GM12892 (cell line): ENCODE data around the gene COMP.
"Not testable (repeated sequence)": the region's sequence is repeated elsewhere in the genome, so short reads cannot be mapped to it uniquely, and the experiment has no call there.

Source experiments
- DNase-seq: peaks from one replicate; pipeline ENCODE4 v3.0.0; 2011; ENCODE audit not compliant: insufficient read length
- FAIRE-seq: peaks from 2 replicates; lab custom pipeline; 2011; peaks lifted over from hg19 to GRCh38; lab: Jason Lieb, UNC
- POLR2A ChIP-seq: IDR thresholded peaks from 2 replicates; pipeline ENCODE4 v1.6.1; 2011; ENCODE audit warnings: low read depth, low read length, control low read depth
- POLR2AphosphoS5 ChIP-seq: IDR thresholded peaks from 2 replicates; pipeline ENCODE4 v1.6.1; 2011; ENCODE audit warnings: low read depth, low read length, control low read depth
- TAF1 ChIP-seq: IDR thresholded peaks from 2 replicates; pipeline ENCODE4 v1.6.1; 2011; ENCODE audit warnings: low read depth, mild to moderate bottlenecking, control low read depth, low read length, borderline replicate concordance

The COMP gene

DNA sequence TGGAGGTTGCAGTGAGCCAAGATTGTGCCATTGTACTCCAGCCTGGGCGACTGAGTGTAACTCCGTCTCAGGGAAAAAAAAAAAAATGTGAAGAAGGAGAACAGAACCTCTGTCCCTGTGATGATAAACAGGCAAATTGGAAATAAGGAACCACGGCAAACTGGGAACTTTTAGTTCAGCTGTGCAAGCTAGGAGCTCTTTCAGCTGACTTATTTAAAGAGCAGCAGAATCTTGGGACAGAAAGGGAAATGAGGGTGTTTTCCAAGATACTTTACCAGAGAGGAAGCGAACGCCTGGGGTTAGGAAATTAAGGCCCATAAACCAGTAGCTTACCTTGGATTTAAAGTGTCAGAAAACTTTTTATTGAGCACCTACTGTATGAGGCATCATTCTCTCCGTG lies 37.7 kb upstream of the COMP start:
- no peak for TF ChIP-seq TAF1
- no peak for TF ChIP-seq POLR2A
- TF ChIP-seq POLR2AphosphoS5 = no peak
- no peak for DNase-seq
- no peak for FAIRE-seq

- FAIRE-seq (no peak), DNase-seq (no peak)
- TF ChIP-seq POLR2AphosphoS5 (no peak), POLR2A (no peak), TAF1 (no peak)
These were observed 26.5 kb upstream of the COMP start for GRCh38 chr19:18817574-18817973.

DNA sequence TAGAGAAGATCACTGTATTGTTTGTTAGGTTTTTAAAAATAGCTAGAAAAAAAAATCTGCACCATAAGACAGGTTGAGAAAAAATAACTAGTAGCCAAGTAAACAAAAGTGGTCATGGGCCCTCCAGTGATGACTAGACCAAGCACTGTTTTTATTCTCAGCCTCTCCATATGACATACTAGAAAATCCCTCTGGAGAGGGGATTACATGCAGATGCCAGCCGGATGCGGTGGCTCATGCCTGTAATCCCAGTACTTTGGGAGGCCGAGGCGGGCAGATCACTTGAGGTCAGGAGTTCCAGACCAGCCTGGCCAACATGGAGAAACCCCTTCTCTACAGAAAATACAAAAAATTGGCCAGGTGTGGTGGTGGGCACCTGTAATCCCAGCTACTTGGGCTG lies 25.5 kb upstream of the COMP start:
- not testable (repeated sequence) for DNase-seq, FAIRE-seq

- no peak for FAIRE-seq
- TF ChIP-seq POLR2A = no peak
- TF ChIP-seq TAF1 = no peak
- TF ChIP-seq POLR2AphosphoS5 = no peak
- DNase-seq = no peak
These were observed 24.6 kb upstream of the COMP start for GRCh38 chr19:18815673-18816072.

GRCh38 chr19:18814063-18814462 lies 23.0 kb upstream of the COMP start:
- no peak for FAIRE-seq
- no peak for DNase-seq
- TF ChIP-seq TAF1 = no peak
- no peak for TF ChIP-seq POLR2AphosphoS5
- TF ChIP-seq POLR2A = no peak

- not testable (repeated sequence) for DNase-seq, FAIRE-seq
These were observed 20.5 kb upstream of the COMP start for GRCh38 chr19:18811638-18812037.

- FAIRE-seq = no peak
- no peak for DNase-seq
- TF ChIP-seq POLR2A (no peak), TAF1 (no peak), POLR2AphosphoS5 (no peak)
These were observed 18.2 kb upstream of the COMP start for GRCh38 chr19:18809149-18809868.

- FAIRE-seq (no peak), DNase-seq (no peak)
- TF ChIP-seq POLR2A = no peak
- TF ChIP-seq TAF1 = no peak
- no peak for TF ChIP-seq POLR2AphosphoS5
These were observed 16.8 kb upstream of the COMP start for GRCh38 chr19:18807861-18808331.

DNA sequence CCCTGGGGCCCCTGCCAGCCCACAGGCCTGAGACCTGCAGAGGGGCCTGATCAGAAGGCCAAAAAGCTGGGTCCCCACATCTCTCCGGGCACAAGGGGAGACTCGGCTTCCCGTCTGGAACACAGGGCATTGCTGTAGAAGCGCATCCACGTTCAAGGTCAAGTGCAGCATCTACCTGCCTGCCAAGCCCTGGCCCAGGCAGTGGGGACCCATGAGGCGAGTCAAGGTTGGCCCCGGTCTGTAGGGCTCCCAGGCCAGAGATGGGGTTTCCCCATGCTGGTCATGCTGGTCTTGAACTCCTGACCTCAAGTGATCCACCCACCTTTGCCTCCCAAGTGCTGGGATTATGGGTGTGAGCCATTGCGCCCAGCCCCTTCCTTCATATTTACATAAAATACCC lies 13.5 kb upstream of the COMP start:
- no peak for DNase-seq
- TF ChIP-seq TAF1 (no peak), POLR2A (no peak), POLR2AphosphoS5 (no peak)
- FAIRE-seq = no peak

GRCh38 chr19:18804139-18804601 lies 13.1 kb upstream of the COMP start:
- no peak for FAIRE-seq
- no peak for DNase-seq
- no peak for TF ChIP-seq POLR2A
- no peak for TF ChIP-seq TAF1
- TF ChIP-seq POLR2AphosphoS5 = no peak

GRCh38 chr19:18803550-18804138 lies 12.5 kb upstream of the COMP start:
- FAIRE-seq (no peak), DNase-seq (no peak)
- no peak for TF ChIP-seq POLR2A
- no peak for TF ChIP-seq TAF1
- TF ChIP-seq POLR2AphosphoS5 = no peak

- FAIRE-seq = no peak
- no peak for DNase-seq
- TF ChIP-seq POLR2A = no peak
- TF ChIP-seq POLR2AphosphoS5 = no peak
- no peak for TF ChIP-seq TAF1
These were observed 11.2 kb upstream of the COMP start for GRCh38 chr19:18802354-18802753.
